HG02885 (cell line): ENCODE data around the gene LCN15.
"Not testable (repeated sequence)": the region's sequence is repeated elsewhere in the genome, so short reads cannot be mapped to it uniquely, and the experiment has no call there.

ENCODE experiments used
- ATAC-seq: cut with Tn5 transposase; IDR thresholded peaks from one replicate; pipeline ENCODE4 v1.9.1; 2021; ENCODE audit warnings: mild to moderate bottlenecking; ENCODE audit not compliant: unreplicated experiment, poor library complexity

Gene LCN15

DNA sequence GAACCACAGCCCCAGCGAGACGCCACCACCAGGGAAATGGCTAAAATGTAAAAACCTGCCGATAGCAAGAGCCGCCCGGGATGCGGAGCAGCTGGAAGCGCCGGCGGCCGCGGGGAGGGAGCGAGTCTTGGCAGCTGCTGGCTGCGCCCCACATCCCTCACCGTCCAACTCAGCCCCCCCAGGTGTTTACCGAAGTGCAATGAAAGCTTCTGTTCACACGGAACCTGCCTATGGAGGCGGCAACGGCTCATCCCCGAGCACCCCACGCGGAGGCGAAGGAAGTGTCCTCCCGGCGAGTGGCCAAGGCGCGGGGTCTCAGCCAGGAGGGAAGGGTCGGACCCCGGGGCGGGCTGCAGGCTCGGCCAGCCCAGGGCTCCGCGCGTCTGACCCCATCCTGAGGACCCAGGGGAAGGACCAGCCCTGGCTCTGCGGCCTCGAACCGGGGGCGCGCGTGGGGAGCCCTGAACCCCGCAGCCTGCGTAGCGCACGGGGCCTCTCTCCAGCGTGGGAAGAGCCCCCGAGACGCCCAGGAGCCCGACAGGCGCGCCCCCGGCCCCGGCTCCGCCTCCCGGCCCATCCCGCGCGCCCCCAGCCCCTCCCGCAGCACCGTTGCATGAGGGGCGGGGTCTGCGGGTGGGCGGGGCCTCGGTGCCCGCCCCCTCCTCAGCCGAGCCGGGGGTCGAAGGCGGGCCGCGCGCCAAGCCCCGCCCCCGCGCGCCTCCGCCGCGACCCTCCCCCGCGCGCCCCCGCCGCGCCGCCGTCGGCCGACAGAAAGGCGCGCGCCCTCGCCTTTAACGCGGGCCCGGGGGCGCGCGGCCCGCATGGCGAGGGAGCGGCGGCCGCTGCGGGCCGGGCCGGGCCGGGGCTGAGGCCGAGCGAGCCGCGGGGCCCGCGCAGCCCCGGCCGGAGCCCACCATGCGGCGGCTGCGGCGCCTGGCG lies 52.3 kb downstream of the LCN15 start, which contains the start of gene DIPK1B:
Gene DIPK1B (plus strand): TSS at position 822 of the 939 bp plus-strand sequence. CDS start 94 bp downstream, at position 916.
- no peak for ATAC-seq

DNA sequence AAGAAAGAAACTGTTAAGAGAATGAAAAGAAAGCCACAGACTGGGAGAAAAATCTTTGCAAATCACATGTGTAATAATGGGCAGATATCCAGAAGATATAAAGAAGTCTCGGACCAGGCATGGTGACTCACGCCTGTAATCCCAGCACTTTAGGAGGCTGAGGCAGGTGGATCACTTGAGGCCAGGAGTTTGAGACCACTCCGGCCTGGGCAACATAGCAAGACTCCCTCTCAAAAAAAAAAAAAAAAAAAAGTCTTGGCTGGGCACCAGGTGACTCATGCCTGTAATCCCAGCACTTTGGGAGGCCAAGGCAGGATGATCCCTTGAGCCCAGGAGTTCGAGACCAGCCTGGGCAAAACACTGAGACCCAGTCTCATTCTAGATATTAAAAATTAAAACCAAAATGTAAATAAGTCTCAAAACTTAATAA lies 53.1 kb downstream of the LCN15 start:
- not testable (repeated sequence) for ATAC-seq

DNA sequence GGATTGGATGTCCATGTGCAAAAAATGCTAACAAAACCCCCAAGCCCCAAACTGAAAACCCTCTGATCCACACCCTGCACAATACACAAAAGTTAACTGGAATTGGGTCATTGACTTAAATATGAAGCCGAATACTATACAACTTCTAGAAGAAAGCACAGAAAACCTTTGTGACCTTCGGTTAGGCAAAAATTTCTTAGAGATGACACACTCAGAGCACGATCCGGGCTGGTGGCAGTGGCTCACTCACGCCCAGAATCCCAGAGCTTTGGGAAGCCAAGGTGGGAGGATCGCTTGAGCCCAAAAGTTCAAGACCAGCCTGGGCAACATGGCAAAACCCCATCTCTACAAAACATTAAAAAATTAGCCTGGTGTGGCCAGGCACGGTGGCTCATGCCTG lies 53.8 kb downstream of the LCN15 start:
- no peak for ATAC-seq
